ENCODE results near the gene SAMD4A.

- no peak for TF ChIP-seq CTCF (IDR thresholded peaks at IDR 0.05)
- TF ChIP-seq POLR2A (IDR thresholded peaks at IDR 0.05) = no peak
These were observed 142.9 kb downstream of the SAMD4A start for GRCh38 chr14:54709867-54710266.

Measured in lower leg skin (tissue), 3 donors.